Astrocyte (in vitro differentiated cells and primary cell): ENCODE results near the gene ZNF689. TPM values are rescaled to one million over a fixed set of nuclear protein-coding genes. Genes with fewer than 3 reads are reported as not detected.

Experiments used
- DNase-seq: peaks from one replicate; pipeline ENCODE4 v3.0.0-alpha.2; 2010; ENCODE audit warnings: low read depth
- FAIRE-seq: peaks from 2 replicates; lab custom pipeline; 2011; peaks lifted over from hg19 to GRCh38; lab: Jason Lieb, UNC
- H2AFZ ChIP-seq: 2 replicates; pipeline ENCODE4 v1.6.0; 2012; ENCODE audit warnings: low read depth, low read length, inconsistent platforms
- H3K27ac ChIP-seq: 2 replicates; pipeline ENCODE4 v1.5.1; 2011; ENCODE audit warnings: low read depth, low read length, inconsistent platforms
- H3K27me3 ChIP-seq: 2 replicates; pipeline ENCODE4 v1.6.0; 2011; ENCODE audit warnings: low read length, inconsistent platforms; ENCODE audit not compliant: insufficient read depth
- H3K36me3 ChIP-seq: 2 replicates; pipeline ENCODE4 v1.5.1; 2011; ENCODE audit warnings: low read length, inconsistent platforms; ENCODE audit not compliant: insufficient read depth
- H3K4me1 ChIP-seq: 2 replicates; pipeline ENCODE4 v1.5.1; 2011; ENCODE audit warnings: low read length, inconsistent platforms; ENCODE audit not compliant: insufficient read depth
- H3K4me2 ChIP-seq: 2 replicates; pipeline ENCODE4 v1.6.0; 2012; ENCODE audit warnings: low read length, inconsistent platforms
- H3K4me3 ChIP-seq: 2 replicates; pipeline ENCODE4 v1.5.1; 2011; ENCODE audit warnings: low read depth, mild to moderate bottlenecking, low read length, inconsistent platforms; ENCODE audit not compliant: insufficient read depth
- H3K79me2 ChIP-seq: 2 replicates; pipeline ENCODE4 v1.6.0; 2012; ENCODE audit warnings: mild to moderate bottlenecking, low read length, inconsistent platforms; ENCODE audit not compliant: insufficient read depth
- H3K9ac ChIP-seq: 2 replicates; pipeline ENCODE4 v1.6.0; 2012; ENCODE audit warnings: mild to moderate bottlenecking, low read length, inconsistent platforms
- H3K9me3 ChIP-seq: 2 replicates; pipeline ENCODE4 v1.5.1; 2012; ENCODE audit warnings: low read depth, mild to moderate bottlenecking, low read length, inconsistent platforms; ENCODE audit not compliant: insufficient read depth
- H4K20me1 ChIP-seq: 2 replicates; pipeline ENCODE4 v1.6.0; 2012; ENCODE audit warnings: low read length, inconsistent platforms; ENCODE audit not compliant: insufficient read depth
- H3K27ac Mint-ChIP-seq: one replicate; pipeline ENCODE4 v1.8.0; 2021; ENCODE audit warnings: mild to moderate bottlenecking, mixed read lengths; ENCODE audit not compliant: unreplicated experiment
- H3K27me3 Mint-ChIP-seq: one replicate; pipeline ENCODE4 v1.8.0; 2021; ENCODE audit warnings: low read depth, mixed read lengths; ENCODE audit not compliant: unreplicated experiment
- H3K36me3 Mint-ChIP-seq: one replicate; pipeline ENCODE4 v1.8.0; 2021; ENCODE audit warnings: low read depth, mixed read lengths; ENCODE audit not compliant: unreplicated experiment
- H3K4me1 Mint-ChIP-seq: one replicate; pipeline ENCODE4 v1.8.0; 2021; ENCODE audit warnings: low read depth, mixed read lengths; ENCODE audit not compliant: unreplicated experiment
- H3K4me3 Mint-ChIP-seq: one replicate; pipeline ENCODE4 v1.8.0; 2021; ENCODE audit warnings: mild to moderate bottlenecking, moderate library complexity, mixed read lengths; ENCODE audit not compliant: unreplicated experiment
- H3K9me3 Mint-ChIP-seq: one replicate; pipeline ENCODE4 v1.8.0; 2021; ENCODE audit warnings: mild to moderate bottlenecking, mixed read lengths; ENCODE audit not compliant: unreplicated experiment
- EZH2 ChIP-seq: IDR thresholded peaks from 2 replicates; pipeline ENCODE4 v1.6.1; 2012; ENCODE audit warnings: mild to moderate bottlenecking, low read length, inconsistent platforms; ENCODE audit not compliant: insufficient read depth
- total RNA-seq: library from RNA; stranded (reverse); gene quantifications from 2 replicates; pipeline ENCODE4 v1.2.1, GENCODE V29; 2021
- TF ChIP-seq, protein P1 (sequence below): IDR thresholded peaks from 2 replicates; pipeline ENCODE4 v1.5.1; 2011; ENCODE audit warnings: low read depth, mild to moderate bottlenecking, inconsistent platforms, low read length, moderate library complexity; ENCODE audit not compliant: insufficient read depth

ZNF689 gene
- total RNA-seq, 1 donor from 2014 or later: 7.5 TPM

DNA sequence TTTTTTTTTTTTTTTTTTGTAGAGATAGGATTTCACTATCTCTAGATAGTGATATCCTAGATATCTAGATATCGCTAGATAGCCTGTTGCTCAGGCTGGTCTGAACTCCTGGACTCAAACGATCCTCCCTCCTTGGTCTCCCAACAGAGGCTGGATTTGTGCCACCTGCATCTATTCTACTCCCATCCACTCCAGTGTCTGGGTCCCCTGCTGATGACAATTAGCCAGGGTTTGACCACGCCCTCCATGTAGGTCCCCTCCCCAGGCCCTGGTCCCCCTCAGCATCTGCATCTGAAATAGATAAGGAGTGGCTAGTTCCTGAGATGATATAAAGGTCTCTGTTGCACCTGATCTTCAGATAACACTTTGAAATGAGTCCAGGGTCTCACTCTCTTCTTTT, 40.9 kb downstream of the ZNF689 start:
- peaks cover 3% of the 10 kb centered on the region for H3K4me1 Mint-ChIP-seq
- Histone ChIP-seq H3K36me3 (no peaks in the 10 kb centered on the region), H3K9me3 (no peaks in the 10 kb centered on the region), H2AFZ (no peak overlapping the region), H3K4me3 (no peak overlapping the region), H3K9ac (no peak overlapping the region), H3K4me1 (peaks cover 6% of the 10 kb centered on the region), H4K20me1 (no peaks in the 10 kb centered on the region), H3K27me3 (no peaks in the 10 kb centered on the region), H3K27ac (no peak overlapping the region), H3K79me2 (no peaks in the 10 kb centered on the region), H3K4me2 (no peak overlapping the region)
- TF ChIP-seq EZH2: no peak
- H3K4me3 Mint-ChIP-seq: no peak overlapping the region
- FAIRE-seq (no peak), DNase-seq (no peak)
- no peaks in the 10 kb centered on the region for H3K36me3 Mint-ChIP-seq
- peaks cover 15% of the 10 kb centered on the region for H3K27me3 Mint-ChIP-seq
- no peak overlapping the region for H3K27ac Mint-ChIP-seq
- no peaks in the 10 kb centered on the region for H3K9me3 Mint-ChIP-seq

DNA sequence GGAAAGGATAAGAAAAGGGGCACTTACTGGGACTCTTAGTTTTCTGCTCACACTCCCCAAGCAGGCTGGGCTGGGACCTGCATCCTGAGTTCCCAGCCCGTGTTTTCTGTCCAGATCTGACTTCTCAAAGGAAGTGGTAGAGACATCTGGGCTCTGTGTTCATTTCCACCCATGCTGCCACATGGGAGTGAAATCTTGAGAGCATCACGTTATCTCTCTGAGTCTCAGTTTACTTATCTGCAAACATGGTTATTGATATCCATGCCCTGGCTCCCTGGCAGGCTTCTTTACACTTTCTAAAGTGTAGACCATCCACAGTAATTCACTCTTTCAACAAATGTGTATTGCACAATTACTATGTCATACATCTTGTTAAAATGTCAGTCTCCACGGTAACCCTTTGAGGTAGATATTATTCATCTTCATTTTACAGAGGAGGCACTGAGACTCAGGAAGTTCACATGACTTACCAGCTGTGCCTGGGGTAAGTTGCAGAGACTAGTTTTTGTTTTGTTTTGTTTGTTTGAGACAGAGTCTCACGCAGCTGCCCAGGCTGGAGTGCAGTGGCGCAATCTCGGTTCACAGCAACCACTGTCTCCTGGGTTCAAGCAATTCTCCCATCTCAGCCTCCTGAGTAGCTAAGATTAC, 42.1 kb downstream of the ZNF689 start:
- no peak overlapping the region for H3K9ac ChIP-seq
- H3K4me3 ChIP-seq: no peak overlapping the region
- no peak overlapping the region for H3K4me3 Mint-ChIP-seq
- H3K27ac ChIP-seq: no peak overlapping the region
- H4K20me1 ChIP-seq: no peaks in the 10 kb centered on the region
- no peaks in the 10 kb centered on the region for H3K36me3 ChIP-seq
- no peaks in the 10 kb centered on the region for H3K9me3 Mint-ChIP-seq
- H3K4me1 ChIP-seq: peaks cover 6% of the 10 kb centered on the region
- H3K27me3 ChIP-seq: no peaks in the 10 kb centered on the region
- peak; percentile 51 for DNase-seq
- H3K4me1 Mint-ChIP-seq: peaks cover 3% of the 10 kb centered on the region
- FAIRE-seq: no peak
- H3K27me3 Mint-ChIP-seq: peaks cover 15% of the 10 kb centered on the region
- H3K36me3 Mint-ChIP-seq: no peaks in the 10 kb centered on the region
- H3K27ac Mint-ChIP-seq: no peak overlapping the region
- H3K9me3 ChIP-seq: no peaks in the 10 kb centered on the region
- TF ChIP-seq, protein P1, sequence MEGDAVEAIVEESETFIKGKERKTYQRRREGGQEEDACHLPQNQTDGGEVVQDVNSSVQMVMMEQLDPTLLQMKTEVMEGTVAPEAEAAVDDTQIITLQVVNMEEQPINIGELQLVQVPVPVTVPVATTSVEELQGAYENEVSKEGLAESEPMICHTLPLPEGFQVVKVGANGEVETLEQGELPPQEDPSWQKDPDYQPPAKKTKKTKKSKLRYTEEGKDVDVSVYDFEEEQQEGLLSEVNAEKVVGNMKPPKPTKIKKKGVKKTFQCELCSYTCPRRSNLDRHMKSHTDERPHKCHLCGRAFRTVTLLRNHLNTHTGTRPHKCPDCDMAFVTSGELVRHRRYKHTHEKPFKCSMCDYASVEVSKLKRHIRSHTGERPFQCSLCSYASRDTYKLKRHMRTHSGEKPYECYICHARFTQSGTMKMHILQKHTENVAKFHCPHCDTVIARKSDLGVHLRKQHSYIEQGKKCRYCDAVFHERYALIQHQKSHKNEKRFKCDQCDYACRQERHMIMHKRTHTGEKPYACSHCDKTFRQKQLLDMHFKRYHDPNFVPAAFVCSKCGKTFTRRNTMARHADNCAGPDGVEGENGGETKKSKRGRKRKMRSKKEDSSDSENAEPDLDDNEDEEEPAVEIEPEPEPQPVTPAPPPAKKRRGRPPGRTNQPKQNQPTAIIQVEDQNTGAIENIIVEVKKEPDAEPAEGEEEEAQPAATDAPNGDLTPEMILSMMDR: no peak
- TF ChIP-seq EZH2: no peak
- H2AFZ ChIP-seq: no peak overlapping the region
- no peaks in the 10 kb centered on the region for H3K79me2 ChIP-seq
- no peak overlapping the region for H3K4me2 ChIP-seq

DNA sequence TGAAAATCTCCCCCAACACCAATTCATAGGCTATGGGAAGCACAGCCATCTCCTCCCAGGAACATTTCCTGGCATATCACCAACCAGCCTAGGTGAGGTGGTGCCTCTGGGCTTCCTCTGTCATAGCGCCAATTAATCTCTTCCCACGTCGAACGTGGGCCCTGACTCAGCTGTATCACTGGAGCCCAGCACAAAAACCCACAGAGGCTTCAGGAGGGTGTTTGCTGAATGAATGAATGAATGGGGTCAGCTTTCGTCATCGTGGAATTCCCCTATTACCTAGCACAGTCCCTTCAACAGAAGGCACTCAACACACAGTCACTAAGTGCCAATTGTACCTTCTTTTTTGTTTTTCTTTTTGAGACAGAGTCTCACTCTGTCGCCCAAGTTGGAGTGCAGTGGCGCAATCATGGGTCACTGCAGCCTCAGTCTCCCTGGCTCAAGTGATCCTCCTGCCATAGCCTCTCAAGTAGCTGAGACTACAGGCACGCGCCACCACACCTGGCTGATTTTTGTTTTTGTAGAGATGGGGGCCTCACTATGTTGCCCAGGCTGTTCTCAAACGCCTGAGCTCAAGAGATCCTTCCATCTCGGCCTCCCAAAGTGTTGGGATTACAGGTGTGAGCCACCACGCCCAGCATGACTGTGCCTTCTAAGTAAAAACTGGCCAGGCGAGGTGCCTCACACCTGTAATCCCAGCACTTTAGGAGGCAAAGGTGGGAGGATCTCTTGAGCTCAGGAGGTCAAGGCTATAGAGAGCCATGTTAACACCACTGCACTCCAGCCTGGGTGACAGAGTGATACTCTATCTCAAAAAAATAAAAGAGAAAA, 42.8 kb downstream of the ZNF689 start:
- Mint-ChIP-seq H3K36me3 (no peaks in the 10 kb centered on the region), H3K9me3 (no peaks in the 10 kb centered on the region), H3K27ac (no peak overlapping the region), H3K4me1 (peaks cover 3% of the 10 kb centered on the region), H3K27me3 (peaks cover 15% of the 10 kb centered on the region), H3K4me3 (no peak overlapping the region)
- Histone ChIP-seq H3K79me2 (no peaks in the 10 kb centered on the region), H4K20me1 (no peaks in the 10 kb centered on the region), H3K4me1 (peaks cover 6% of the 10 kb centered on the region), H3K27ac (no peak overlapping the region), H3K27me3 (no peaks in the 10 kb centered on the region), H3K4me3 (no peak overlapping the region), H3K9me3 (no peaks in the 10 kb centered on the region), H3K4me2 (no peak overlapping the region), H2AFZ (no peak overlapping the region), H3K9ac (no peak overlapping the region), H3K36me3 (no peaks in the 10 kb centered on the region)
- no peak for DNase-seq
- TF ChIP-seq, protein P1: no peak
- no peak for TF ChIP-seq EZH2
- FAIRE-seq: no peak
